Measurements from ENCODE around the gene PTPN14.
A peak's percentile ranks its signal among the peaks of the same experiment; 100 is the strongest.

Gene PTPN14

DNA sequence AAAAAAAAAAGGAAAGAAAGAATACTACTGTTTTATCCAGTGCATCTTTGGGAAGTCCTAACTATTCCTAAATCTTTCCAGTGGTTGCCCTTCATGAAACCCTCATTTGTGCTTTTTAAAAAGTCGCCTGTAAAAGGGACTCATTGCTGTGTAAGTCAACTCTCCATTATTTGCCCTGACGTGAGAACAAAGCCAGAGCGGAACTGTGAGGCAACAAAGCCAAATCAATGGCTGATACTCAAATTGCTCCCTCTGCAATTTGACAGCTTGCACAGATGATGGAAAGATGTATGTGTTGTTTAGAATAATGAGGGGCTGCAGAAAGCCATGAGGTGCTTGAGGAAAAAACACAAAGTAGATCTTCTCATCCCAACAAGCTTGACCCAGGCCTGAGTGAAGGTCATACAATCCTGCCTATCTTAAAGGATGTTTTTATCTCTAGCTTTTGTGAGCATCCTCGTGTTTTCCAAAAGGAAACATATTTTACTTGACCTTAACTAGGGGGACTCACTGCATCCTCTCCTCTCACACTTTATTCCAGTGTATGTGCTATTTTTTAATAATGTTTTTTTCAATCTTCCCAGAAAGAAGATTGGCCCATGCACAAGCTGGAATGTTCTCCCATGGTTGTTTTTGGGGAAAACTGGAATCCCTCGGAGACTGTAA lies 237.1 kb downstream of the PTPN14 start:
- Mint-ChIP-seq H3K27ac (no peak overlapping the region), H3K36me3 (ENCODE audit: low read depth) (peaks cover 19% of the 10 kb centered on the region), H3K4me1 (ENCODE audit: low read depth) (peaks cover 18% of the 10 kb centered on the region), H3K27me3 (no peaks in the 10 kb centered on the region), H3K9me3 (no peaks in the 10 kb centered on the region), H3K4me3 (no peak overlapping the region)

- H3K9me3 Mint-ChIP-seq = no peaks in the 10 kb centered on the region
- H3K27me3 Mint-ChIP-seq = no peaks in the 10 kb centered on the region
- no peak overlapping the region for H3K4me3 Mint-ChIP-seq
- H3K4me1 Mint-ChIP-seq (ENCODE audit: low read depth) = peaks cover 29% of the 10 kb centered on the region
- H3K27ac Mint-ChIP-seq = no peak overlapping the region
- peaks cover 16% of the 10 kb centered on the region for H3K36me3 Mint-ChIP-seq (ENCODE audit: low read depth)
These were observed 238.8 kb downstream of the PTPN14 start for GRCh38 chr1:214312530-214313051.

DNA sequence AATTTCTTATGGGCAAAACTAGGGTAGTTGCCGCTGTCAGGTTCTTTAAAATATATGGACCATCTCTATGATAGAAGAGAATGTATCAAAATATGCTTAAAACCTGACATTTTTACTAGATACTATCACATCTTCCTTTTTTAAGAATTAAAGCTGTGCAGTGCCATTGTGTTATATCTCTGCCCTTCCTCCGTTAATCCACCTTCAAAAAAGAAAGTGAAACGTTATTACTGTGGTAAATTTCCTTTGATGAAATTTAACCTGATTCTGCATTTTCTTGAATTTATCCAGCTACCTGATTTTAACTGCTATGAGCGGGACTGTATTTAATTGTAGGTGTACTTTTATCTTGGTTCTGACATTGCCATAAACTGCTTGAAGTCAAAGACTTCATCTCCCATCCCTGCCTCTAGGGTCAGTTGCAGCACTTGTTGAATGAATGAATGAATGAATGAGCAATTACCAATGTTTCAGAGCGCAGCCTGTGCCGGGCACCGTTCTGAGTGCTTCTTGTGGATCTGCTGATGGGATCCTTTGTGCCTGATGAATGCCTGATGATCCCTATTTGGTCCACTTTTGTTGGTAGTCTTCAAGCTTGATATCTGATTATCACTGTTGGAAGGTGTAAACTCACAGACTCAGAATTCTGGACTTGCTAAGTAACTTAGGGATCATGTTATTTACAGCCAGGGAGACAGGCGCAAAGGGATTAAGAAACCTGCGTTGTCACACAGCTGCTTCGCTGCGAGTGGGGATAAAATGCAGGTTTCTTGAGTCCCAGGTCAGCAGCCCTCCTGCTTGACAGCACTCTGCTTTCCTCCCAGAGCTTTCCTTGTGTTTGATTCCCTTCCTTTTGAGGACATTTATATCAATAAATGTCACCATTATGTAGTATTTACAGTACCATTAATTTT lies 240.4 kb downstream of the PTPN14 start:
- Mint-ChIP-seq H3K27me3 (no peaks in the 10 kb centered on the region), H3K9me3 (no peaks in the 10 kb centered on the region), H3K27ac (peak overlapping the region; percentile 59), H3K36me3 (ENCODE audit: low read depth) (peaks cover 16% of the 10 kb centered on the region), H3K4me1 (ENCODE audit: low read depth) (peaks cover 29% of the 10 kb centered on the region), H3K4me3 (peak overlapping the region; percentile 58)

- no peaks in the 10 kb centered on the region for H3K27me3 Mint-ChIP-seq
- H3K4me1 Mint-ChIP-seq (ENCODE audit: low read depth) = peaks cover 29% of the 10 kb centered on the region
- no peaks in the 10 kb centered on the region for H3K9me3 Mint-ChIP-seq
- peak overlapping the region; percentile 38 for H3K4me3 Mint-ChIP-seq
- H3K27ac Mint-ChIP-seq = no peak overlapping the region
- H3K36me3 Mint-ChIP-seq (ENCODE audit: low read depth) = peaks cover 11% of the 10 kb centered on the region
These were observed 241.4 kb downstream of the PTPN14 start for GRCh38 chr1:214310010-214310409.

GRCh38 chr1:214306269-214306668 lies 245.1 kb downstream of the PTPN14 start:
- no peak overlapping the region for H3K4me3 Mint-ChIP-seq
- H3K27me3 Mint-ChIP-seq = no peaks in the 10 kb centered on the region
- no peak overlapping the region for H3K27ac Mint-ChIP-seq
- no peaks in the 10 kb centered on the region for H3K9me3 Mint-ChIP-seq
- peaks cover 4% of the 10 kb centered on the region for H3K36me3 Mint-ChIP-seq (ENCODE audit: low read depth)
- peaks cover 40% of the 10 kb centered on the region for H3K4me1 Mint-ChIP-seq (ENCODE audit: low read depth)

- H3K27ac Mint-ChIP-seq = no peak overlapping the region
- H3K9me3 Mint-ChIP-seq = no peaks in the 10 kb centered on the region
- H3K4me1 Mint-ChIP-seq (ENCODE audit: low read depth) = peaks cover 35% of the 10 kb centered on the region
- no peaks in the 10 kb centered on the region for H3K27me3 Mint-ChIP-seq
- peaks cover 6% of the 10 kb centered on the region for H3K36me3 Mint-ChIP-seq (ENCODE audit: low read depth)
- H3K4me3 Mint-ChIP-seq = no peak overlapping the region
These were observed 246.1 kb downstream of the PTPN14 start for GRCh38 chr1:214305164-214305751.

DNA sequence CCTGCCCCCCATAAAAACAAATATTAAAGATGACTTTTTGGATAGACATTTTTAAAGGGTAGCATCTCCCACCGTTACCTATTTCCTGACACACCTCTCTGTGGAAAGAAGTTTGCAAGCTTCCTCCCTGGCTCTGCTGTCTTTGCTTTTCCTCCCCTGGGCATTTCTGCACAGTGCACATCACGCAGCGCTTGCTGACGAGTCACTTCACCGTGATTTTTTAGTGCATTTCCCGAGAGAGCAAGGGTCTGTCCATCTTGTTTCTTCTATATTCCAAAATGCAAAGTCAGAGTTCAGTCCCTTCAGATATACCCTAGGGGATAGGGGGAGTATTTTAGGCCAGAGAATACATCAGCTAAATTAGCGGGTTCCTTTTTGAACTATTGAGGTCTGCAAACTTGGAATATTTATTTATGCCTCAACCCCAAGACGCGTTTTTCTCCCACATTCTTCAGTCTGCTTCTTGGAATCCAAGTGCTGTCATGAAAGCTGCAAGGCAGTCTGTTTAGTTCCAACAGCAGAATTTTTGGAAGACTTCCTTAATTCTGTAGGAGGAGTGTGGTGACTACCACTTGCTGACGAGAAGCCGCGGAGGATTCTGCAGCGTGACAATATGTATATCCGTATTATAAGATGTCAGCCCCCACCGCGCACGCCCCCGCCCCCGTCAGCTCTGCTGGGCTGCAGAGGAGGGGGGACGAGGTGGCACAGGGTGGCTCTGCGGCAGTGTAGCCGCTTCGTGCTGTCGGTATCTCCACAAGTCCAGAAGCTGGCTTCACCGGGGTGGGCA lies 248.1 kb downstream of the PTPN14 start:
- Mint-ChIP-seq H3K4me3 (no peak overlapping the region), H3K36me3 (ENCODE audit: low read depth) (peaks cover 8% of the 10 kb centered on the region), H3K4me1 (ENCODE audit: low read depth) (peaks cover 19% of the 10 kb centered on the region), H3K9me3 (no peaks in the 10 kb centered on the region), H3K27me3 (no peaks in the 10 kb centered on the region), H3K27ac (no peak overlapping the region)

GRCh38 chr1:214301526-214301925 lies 249.9 kb downstream of the PTPN14 start:
- Mint-ChIP-seq H3K36me3 (ENCODE audit: low read depth) (peaks cover 14% of the 10 kb centered on the region), H3K27me3 (no peaks in the 10 kb centered on the region), H3K4me1 (ENCODE audit: low read depth) (peaks cover 16% of the 10 kb centered on the region), H3K9me3 (no peaks in the 10 kb centered on the region), H3K27ac (no peak overlapping the region), H3K4me3 (no peak overlapping the region)

- peaks cover 14% of the 10 kb centered on the region for H3K36me3 Mint-ChIP-seq (ENCODE audit: low read depth)
- no peak overlapping the region for H3K4me3 Mint-ChIP-seq
- H3K9me3 Mint-ChIP-seq = no peaks in the 10 kb centered on the region
- no peak overlapping the region for H3K27ac Mint-ChIP-seq
- H3K27me3 Mint-ChIP-seq = no peaks in the 10 kb centered on the region
- peaks cover 16% of the 10 kb centered on the region for H3K4me1 Mint-ChIP-seq (ENCODE audit: low read depth)
These were observed 251.1 kb downstream of the PTPN14 start for GRCh38 chr1:214300149-214300780.
